Esophagus muscularis mucosa (tissue), 4 donors: ENCODE data around the gene TMEM33.

Source experiments
- CTCF ChIP-seq, 3 experiments: fragments of 200-600 bp in 2 of 3; fragments of 450-650 bp in 1 of 3; sonication (generic) in 2 of 3; IDR thresholded peaks; one replicate each; pipeline ENCODE4 v1.5.1; 2017 to 2019; ENCODE audit warnings: antibody characterized with exemption in 3 of 3, mild to moderate bottlenecking in 2 of 3, moderate library complexity in 1 of 3
- EP300 ChIP-seq: sonication (generic); formaldehyde crosslinking; IDR thresholded peaks from one replicate; pipeline ENCODE4 v1.6.1; 2017; ENCODE audit warnings: antibody characterized with exemption
- POLR2A ChIP-seq: fragments of 450-650 bp; IDR thresholded peaks from one replicate; pipeline ENCODE4 v1.6.1; 2017; ENCODE audit warnings: antibody characterized with exemption, moderate library complexity, mild to moderate bottlenecking, low read depth
- POLR2AphosphoS5 ChIP-seq, 2 donors: sonication (generic); formaldehyde crosslinking; IDR thresholded peaks; one replicate each; pipeline ENCODE4 v1.6.1; 2017; ENCODE audit warnings: antibody characterized with exemption in 2 of 2

DNA sequence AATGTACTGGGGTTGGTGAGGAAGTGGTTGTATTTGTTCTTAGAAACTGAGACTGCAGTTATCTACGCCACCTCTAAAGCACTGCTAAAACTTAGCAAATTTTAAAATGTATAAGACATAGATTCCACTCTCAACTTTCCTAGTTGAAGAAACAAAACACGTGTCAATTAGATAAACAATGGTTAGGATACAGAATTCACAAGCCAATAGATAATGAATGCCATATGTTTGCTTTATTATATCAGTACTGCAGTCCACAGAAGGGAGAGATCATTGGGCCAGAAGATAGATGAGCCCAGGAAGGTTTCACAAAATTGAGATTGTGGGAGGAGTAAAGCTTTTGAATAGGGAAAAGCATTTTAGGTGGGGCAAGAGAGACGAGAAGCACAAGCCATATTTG is 14.3 kb downstream of the TMEM33 start:
- TF ChIP-seq CTCF (IDR thresholded peaks at IDR 0.05) (no peak), POLR2A (no peak), EP300 (no peak), POLR2AphosphoS5 (IDR thresholded peaks at IDR 0.05) (no peak)
